GM21423 (cell line): Measurements from ENCODE around the gene BRD2.

Experiments
- ATAC-seq: cut with Tn5 transposase; IDR thresholded peaks from one replicate; pipeline ENCODE4 v1.9.1; 2021; ENCODE audit warnings: mild to moderate bottlenecking, moderate library complexity; ENCODE audit not compliant: unreplicated experiment

Gene BRD2

GRCh38 chr6:32947552-32948465, 20.6 kb upstream of the BRD2 start:
- ATAC-seq = no peak

GRCh38 chr6:32949113-32949512, 19.3 kb upstream of the BRD2 start:
- ATAC-seq = no peak

GRCh38 chr6:32950010-32950409, 18.4 kb upstream of the BRD2 start:
- no peak for ATAC-seq

GRCh38 chr6:32950449-32950848, 17.9 kb upstream of the BRD2 start:
- no peak for ATAC-seq

- peak; percentile 81 for ATAC-seq
These were observed 15.3 kb upstream of the BRD2 start, which contains the start of gene HLA-DMA for GRCh38 chr6:32952817-32953739. Gene HLA-DMA (minus strand): TSS chr6:32953097. CDS start chr6:32953036, 61 bp downstream.

GRCh38 chr6:32953775-32954174, 14.6 kb upstream of the BRD2 start:
- ATAC-seq = no peak

- ATAC-seq = no peak
These were observed 14.1 kb upstream of the BRD2 start for GRCh38 chr6:32954267-32954666.

GRCh38 chr6:32954986-32955802, 13.2 kb upstream of the BRD2 start:
- no peak for ATAC-seq

- no peak for ATAC-seq
These were observed 12.2 kb upstream of the BRD2 start for GRCh38 chr6:32956176-32956575.

- ATAC-seq = no peak
These were observed 7.8 kb upstream of the BRD2 start for GRCh38 chr6:32960563-32960962.

GRCh38 chr6:32962213-32962826, 6.1 kb upstream of the BRD2 start:
- no peak for ATAC-seq

- ATAC-seq = no peak
These were observed 4.5 kb upstream of the BRD2 start for GRCh38 chr6:32963866-32964265.

- no peak for ATAC-seq
These were observed 3.6 kb upstream of the BRD2 start for GRCh38 chr6:32964776-32965175.

- no peak for ATAC-seq
These were observed 973 bp upstream of the BRD2 start for GRCh38 chr6:32967151-32968091.

- ATAC-seq = peak; percentile 7
These were observed 682 bp downstream of the BRD2 start for GRCh38 chr6:32968867-32969684.

GRCh38 chr6:32969685-32970412, 1.5 kb downstream of the BRD2 start:
- no peak for ATAC-seq

GRCh38 chr6:32970413-32971241, 2.2 kb downstream of the BRD2 start:
- ATAC-seq = no peak
